ENCODE results near the gene PLEKHM2.

Gene PLEKHM2

GRCh38 chr1:15744122-15744679, 60.1 kb downstream of the PLEKHM2 start:
- no peak for DNase-seq

GRCh38 chr1:15747378-15747777, 63.3 kb downstream of the PLEKHM2 start:
- no peak for DNase-seq

- DNase-seq = no peak
These were observed 64.1 kb downstream of the PLEKHM2 start for GRCh38 chr1:15748264-15748663.

GRCh38 chr1:15748690-15749398, 64.7 kb downstream of the PLEKHM2 start:
- DNase-seq = no peak

GRCh38 chr1:15749399-15750291, 65.5 kb downstream of the PLEKHM2 start:
- no peak for DNase-seq

GRCh38 chr1:15750924-15751323, 66.8 kb downstream of the PLEKHM2 start:
- DNase-seq = no peak

GRCh38 chr1:15751717-15752116, 67.6 kb downstream of the PLEKHM2 start:
- DNase-seq = no peak

GRCh38 chr1:15753776-15754175, 69.7 kb downstream of the PLEKHM2 start:
- DNase-seq = no peak

GRCh38 chr1:15755021-15755645, 71.0 kb downstream of the PLEKHM2 start:
- no peak for DNase-seq

- DNase-seq = no peak
These were observed 71.5 kb downstream of the PLEKHM2 start for GRCh38 chr1:15755646-15756040.

GRCh38 chr1:15756143-15757015, 72.3 kb downstream of the PLEKHM2 start:
- DNase-seq = no peak

GRCh38 chr1:15757016-15757543, 73.0 kb downstream of the PLEKHM2 start:
- DNase-seq = no peak

- DNase-seq = no peak
These were observed 73.6 kb downstream of the PLEKHM2 start for GRCh38 chr1:15757575-15758342.

- no peak for DNase-seq
These were observed 74.3 kb downstream of the PLEKHM2 start, which contains the start of gene FBLIM1 for GRCh38 chr1:15758343-15758931. FBLIM1 (plus strand) TSS chr1:15758795; CDS start chr1:15764984, 6,189 bp downstream.

- DNase-seq = no peak
These were observed 75.0 kb downstream of the PLEKHM2 start for GRCh38 chr1:15758953-15759661.

- DNase-seq = no peak
These were observed 76.5 kb downstream of the PLEKHM2 start for GRCh38 chr1:15760520-15761211.

- DNase-seq = no peak
These were observed 77.4 kb downstream of the PLEKHM2 start for GRCh38 chr1:15761366-15762128.

- no peak for DNase-seq
These were observed 78.4 kb downstream of the PLEKHM2 start for GRCh38 chr1:15762546-15762945.

Measured in DMS79 (cell line).